SJSA1 (cell line): Measurements from ENCODE around the gene RBM19. TPM values are rescaled to one million over a fixed set of nuclear protein-coding genes. Genes with fewer than 3 reads are reported as not detected.
"Not testable (repeated sequence)": the region's sequence is repeated elsewhere in the genome, so short reads cannot be mapped to it uniquely, and the experiment has no call there.

Experiments
- DNase-seq, 2 experiments: peaks; one replicate each; pipeline ENCODE4 v3.0.0-alpha.2; 2015 to 2020; ENCODE audit warnings: low spot score in 2 of 2, low read depth in 1 of 2
- H3K27ac ChIP-seq: fragments of 250-450 bp; sonication (Bioruptor Pico); 2 replicates; pipeline ENCODE4 v1.5.1; 2020; ENCODE audit warnings: mild to moderate bottlenecking, moderate library complexity
- H3K27me3 ChIP-seq: fragments of 250-450 bp; sonication (Bioruptor Pico); replicated peaks from 2 replicates; pipeline ENCODE4 v1.5.1; 2020; ENCODE audit warnings: mild to moderate bottlenecking, moderate library complexity
- H3K36me3 ChIP-seq: fragments of 250-450 bp; sonication (Bioruptor Pico); 2 replicates; pipeline ENCODE4 v1.5.1; 2020; ENCODE audit warnings: mild to moderate bottlenecking
- H3K4me1 ChIP-seq: fragments of 250-450 bp; sonication (Bioruptor Pico); replicated peaks from 2 replicates; pipeline ENCODE4 v1.6.1; 2021; ENCODE audit warnings: mild to moderate bottlenecking
- H3K4me3 ChIP-seq: fragments of 250-450 bp; sonication (Bioruptor Pico); 2 replicates; pipeline ENCODE4 v1.5.1; 2020; ENCODE audit warnings: mild to moderate bottlenecking
- H3K9me3 ChIP-seq: fragments of 250-450 bp; sonication (Bioruptor Pico); replicated peaks from 2 replicates; pipeline ENCODE4 v1.5.1; 2020; ENCODE audit warnings: mild to moderate bottlenecking
- total RNA-seq: library from RNA; depleted of rRNA; stranded (reverse); fragments of >200 nt; shearing (Covaris generic); gene quantifications from 2 replicates; pipeline ENCODE4 v1.2.3, GENCODE V29; 2014

Gene RBM19
- total RNA-seq, 1 experiment from 2014 or later = 433 TPM

DNA sequence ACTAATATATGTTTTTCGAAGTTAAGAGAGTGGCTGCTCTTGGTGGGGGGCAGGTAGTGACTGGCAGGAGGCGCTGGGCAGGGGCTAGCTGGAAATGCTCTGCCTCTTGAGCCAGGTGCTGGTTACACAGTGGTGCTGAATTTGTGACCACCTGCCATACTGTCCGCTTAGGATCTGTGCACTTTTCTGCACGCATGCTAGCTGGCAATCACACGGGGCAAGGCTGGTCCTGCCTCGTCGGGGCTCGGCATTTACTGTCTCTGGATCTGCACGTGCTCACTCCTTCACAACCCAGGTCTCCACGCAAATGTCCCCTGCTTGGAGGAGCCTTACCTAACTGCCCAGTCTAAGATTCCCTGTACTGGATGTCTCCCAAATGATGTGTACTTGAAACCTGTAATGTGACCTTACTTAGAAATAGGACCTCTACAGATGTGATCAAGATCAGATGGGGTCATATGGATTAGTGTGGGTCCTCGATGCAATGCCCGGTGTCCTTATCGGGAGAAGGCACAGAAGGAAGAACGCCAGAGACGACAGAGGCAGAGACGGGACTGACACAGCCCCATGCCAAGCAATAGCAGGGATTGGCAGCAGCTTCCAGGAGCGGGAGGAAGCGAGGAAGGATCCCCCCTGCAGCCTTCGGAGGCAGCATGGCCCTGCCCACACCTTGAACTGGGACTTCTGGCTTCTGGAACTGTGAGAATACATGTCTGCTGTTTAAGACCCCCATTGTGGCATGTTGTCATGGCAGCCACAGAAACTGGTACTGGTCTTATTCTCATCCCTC, 59.5 kb downstream of the RBM19 start:
- Histone ChIP-seq H3K9me3 (no peaks in the 10 kb centered on the region; the same call in 1 of the 2 replicates), H3K27me3 (no peaks in the 10 kb centered on the region), H3K4me3 (no peak overlapping the region), H3K4me1 (peaks cover 23% of the 10 kb centered on the region), H3K27ac (no peak overlapping the region), H3K36me3 (peaks cover 89% of the 10 kb centered on the region)
- peak; percentile 62 to 92 for DNase-seq

DNA sequence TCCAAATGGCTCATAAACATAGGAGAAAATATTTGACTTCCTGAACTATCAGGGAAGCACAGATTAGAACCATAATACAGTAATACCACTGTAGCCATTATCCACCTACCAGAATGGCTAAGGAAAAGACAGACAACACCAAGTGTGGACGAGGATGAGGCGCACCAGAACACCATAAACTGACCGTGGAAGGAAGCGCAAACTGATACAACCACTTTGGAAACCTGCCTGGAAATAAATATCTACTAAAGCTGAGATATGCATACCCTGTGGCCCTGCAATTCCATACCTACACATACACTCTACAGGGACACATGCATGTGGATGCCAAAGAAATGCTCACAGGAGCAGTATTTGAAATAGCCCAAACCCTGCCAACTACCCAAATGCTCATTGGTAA, 60.3 kb downstream of the RBM19 start:
- DNase-seq = peak; percentile 64 to 82
- Histone ChIP-seq H3K9me3 (no peaks in the 10 kb centered on the region; the same call in 1 of the 2 replicates), H3K27me3 (no peaks in the 10 kb centered on the region), H3K27ac (no peak overlapping the region), H3K4me1 (peaks cover 23% of the 10 kb centered on the region), H3K4me3 (no peak overlapping the region), H3K36me3 (peaks cover 89% of the 10 kb centered on the region)

DNA sequence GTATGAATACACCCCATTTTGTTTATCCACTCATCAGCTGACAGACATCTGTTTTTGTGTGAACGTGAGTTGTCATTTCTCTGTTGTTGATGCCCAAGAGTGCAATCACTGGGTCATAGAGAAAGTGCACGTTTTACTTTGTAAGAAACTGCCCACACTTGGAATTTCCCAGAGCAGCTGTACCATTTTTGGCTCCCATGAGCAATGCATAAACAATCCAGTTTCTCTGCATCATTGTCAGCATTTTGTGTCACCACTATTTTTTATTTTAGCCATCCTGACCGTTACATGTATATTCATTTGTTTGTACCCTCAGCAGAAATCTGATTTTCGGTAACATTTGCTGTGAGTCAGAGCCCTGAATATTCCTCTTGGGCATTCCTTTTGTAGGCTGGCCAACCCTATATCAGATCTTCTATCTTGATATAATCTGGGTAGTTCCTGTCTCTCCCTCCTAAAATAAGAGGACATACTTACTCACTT, 62.7 kb downstream of the RBM19 start:
- Histone ChIP-seq H3K27me3 (no peaks in the 10 kb centered on the region), H3K4me1 (peaks cover 23% of the 10 kb centered on the region), H3K4me3 (no peak overlapping the region), H3K27ac (peak overlapping the region; percentile 83), H3K36me3 (peaks cover 81% of the 10 kb centered on the region), H3K9me3 (no peaks in the 10 kb centered on the region; the same call in 1 of the 2 replicates)
- peak; percentile 100 for DNase-seq

DNA sequence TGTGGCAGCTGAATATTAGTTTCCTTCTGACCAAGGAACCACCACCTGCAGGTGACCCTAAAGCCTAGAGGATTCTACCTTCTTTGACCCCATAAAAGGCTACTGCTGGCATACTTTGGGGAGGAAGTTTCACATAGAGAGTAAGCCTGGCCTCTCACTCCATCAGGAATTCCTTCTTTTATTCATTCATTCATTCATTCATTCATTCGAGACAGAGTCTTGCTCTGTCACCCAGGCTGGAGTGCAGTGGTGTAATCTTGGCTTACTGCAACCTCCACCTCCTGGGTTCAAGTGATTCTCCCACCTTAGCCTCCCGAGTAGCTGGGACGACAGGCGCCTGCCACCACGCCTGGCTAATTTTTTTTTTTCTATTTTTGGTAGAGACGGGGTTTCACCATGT, 64.8 kb downstream of the RBM19 start:
- H3K4me1 ChIP-seq = peaks cover 23% of the 10 kb centered on the region
- peaks cover 84% of the 10 kb centered on the region for H3K36me3 ChIP-seq
- not testable (repeated sequence) for H3K27ac ChIP-seq

DNA sequence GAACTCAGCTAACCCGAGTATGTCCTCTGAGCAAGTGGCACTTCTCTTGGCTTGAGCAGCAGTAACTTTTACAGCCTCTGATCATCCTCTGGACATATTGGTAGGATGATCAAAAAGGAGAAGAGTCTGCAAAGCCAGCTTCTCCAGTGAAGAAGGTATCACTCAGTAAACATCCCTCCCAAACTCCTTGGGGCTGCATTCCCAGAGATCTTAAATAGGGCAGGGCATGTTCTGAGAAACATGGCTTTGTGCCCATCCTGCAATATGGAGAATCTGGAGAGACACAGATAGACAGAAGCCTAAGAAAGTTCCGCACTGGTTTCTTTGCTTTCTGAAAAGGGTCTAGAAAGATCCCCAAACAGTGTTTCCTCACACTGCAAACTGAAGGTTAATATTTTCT, 65.4 kb downstream of the RBM19 start:
- no peaks in the 10 kb centered on the region; the same call in 1 of the 2 replicates for H3K9me3 ChIP-seq
- H3K4me1 ChIP-seq = peaks cover 23% of the 10 kb centered on the region
- H3K4me3 ChIP-seq = no peak overlapping the region
- DNase-seq = peak in 1 of 2 experiments; percentile 77
- no peak overlapping the region for H3K27ac ChIP-seq
- no peaks in the 10 kb centered on the region for H3K27me3 ChIP-seq
- peaks cover 83% of the 10 kb centered on the region for H3K36me3 ChIP-seq

More for the DNA sequence above, 64.8 kb downstream of the RBM19 start:
- DNase-seq = peak; percentile 64 to 75
- not testable (repeated sequence) for H3K27me3 ChIP-seq, H3K9me3 ChIP-seq, H3K4me3 ChIP-seq

DNA sequence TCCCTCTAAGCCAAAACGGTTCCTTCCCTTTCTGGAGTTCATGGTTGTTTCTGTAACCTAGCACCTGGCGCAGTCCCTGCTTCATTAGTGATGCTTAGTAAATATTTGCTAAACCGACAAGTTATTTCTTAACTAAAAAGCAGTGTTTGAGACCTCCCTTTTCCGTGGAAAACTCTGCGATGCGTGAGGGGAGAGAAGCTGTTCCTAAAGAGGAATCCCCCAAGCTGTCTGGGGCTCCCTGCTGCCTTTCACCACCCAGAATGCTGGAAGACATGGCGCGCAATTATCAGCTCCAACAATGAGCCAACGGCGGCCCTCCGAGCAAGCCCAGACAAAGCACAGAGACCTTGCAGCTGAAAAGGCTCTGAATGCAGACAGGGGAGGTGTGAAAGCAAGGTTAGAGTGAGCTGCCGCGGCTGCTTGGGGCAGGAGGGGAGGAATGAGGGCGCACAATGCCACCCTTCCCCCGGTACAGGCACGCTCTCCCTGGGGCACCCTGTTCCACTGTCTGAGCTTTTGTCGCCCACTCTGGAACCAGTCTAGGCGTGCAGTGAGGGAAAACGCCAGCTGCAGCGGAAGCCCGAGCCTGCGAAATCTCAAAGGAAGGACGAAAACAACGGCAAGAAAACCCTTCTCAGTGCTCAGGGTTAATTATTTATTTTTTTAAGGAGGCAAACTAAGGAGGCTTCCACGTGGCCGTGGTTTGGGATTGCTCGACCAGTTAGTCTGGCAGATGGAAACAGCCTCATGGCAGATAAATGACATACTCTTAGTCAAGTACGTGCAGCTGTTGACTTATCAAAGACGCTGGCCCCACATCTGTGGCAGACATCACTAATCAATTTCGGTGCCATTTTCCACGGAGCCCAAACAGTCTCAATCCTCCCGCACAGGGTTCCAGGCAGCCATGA, 66.3 kb downstream of the RBM19 start:
- Histone ChIP-seq H3K9me3 (no peaks in the 10 kb centered on the region; the same call in 1 of the 2 replicates), H3K4me1 (peaks cover 23% of the 10 kb centered on the region), H3K4me3 (no peak overlapping the region), H3K27me3 (no peaks in the 10 kb centered on the region), H3K27ac (no peak overlapping the region), H3K36me3 (peaks cover 81% of the 10 kb centered on the region)
- peak; percentile 69 to 93 for DNase-seq

DNA sequence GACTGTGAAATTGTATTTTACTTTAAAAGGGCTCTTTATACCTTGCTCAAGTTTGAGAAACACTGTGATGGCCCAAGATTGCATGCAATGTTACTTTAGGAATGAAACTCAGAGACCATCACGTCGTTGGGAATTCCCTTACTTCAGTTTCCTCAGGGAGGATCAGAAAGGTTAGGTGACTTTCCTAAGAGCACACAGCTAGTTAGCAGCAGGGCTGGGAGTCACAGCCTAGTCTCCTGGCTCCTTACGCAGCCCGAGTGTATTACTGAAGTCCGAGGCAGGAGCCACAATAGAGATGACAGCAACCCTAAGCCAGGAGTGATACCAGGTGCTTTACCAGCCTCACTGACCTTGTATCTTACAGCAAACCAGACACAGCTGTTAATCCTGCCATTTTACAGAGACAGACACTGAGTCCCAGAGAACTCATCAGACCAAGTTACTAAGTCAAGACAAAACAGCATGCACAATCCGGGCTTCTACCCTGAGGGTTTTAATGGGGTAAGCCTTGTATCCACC, 67.0 kb downstream of the RBM19 start:
- Histone ChIP-seq H3K27me3 (no peaks in the 10 kb centered on the region), H3K4me3 (no peak overlapping the region), H3K4me1 (peaks cover 17% of the 10 kb centered on the region), H3K36me3 (peaks cover 79% of the 10 kb centered on the region), H3K27ac (no peak overlapping the region), H3K9me3 (no peaks in the 10 kb centered on the region; the same call in 1 of the 2 replicates)
- peak in 1 of 2 experiments; percentile 85 for DNase-seq

DNA sequence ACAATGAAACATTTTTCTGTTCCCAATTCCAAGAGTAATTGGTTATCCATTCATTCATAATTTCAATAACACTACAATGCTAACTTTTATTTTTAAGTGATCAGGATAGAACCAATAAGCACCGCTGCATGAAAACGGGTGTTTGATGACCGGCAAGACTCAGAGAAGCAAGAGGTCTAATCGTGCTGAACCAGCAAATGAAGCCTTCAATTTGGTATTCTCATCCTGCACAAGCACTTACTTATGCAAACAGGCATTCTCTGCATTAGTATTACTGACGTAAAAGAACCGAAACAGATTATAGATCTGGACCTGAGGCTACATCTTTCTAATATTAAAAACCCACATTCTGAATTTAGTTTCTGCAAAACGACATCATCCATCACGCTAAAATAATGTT, 67.7 kb downstream of the RBM19 start:
- H3K9me3 ChIP-seq = no peaks in the 10 kb centered on the region; the same call in 1 of the 2 replicates
- H3K4me3 ChIP-seq = no peak overlapping the region
- DNase-seq = peak; percentile 59 to 81
- peaks cover 83% of the 10 kb centered on the region for H3K36me3 ChIP-seq
- peaks cover 10% of the 10 kb centered on the region for H3K4me1 ChIP-seq
- no peak overlapping the region for H3K27ac ChIP-seq
- no peaks in the 10 kb centered on the region for H3K27me3 ChIP-seq

DNA sequence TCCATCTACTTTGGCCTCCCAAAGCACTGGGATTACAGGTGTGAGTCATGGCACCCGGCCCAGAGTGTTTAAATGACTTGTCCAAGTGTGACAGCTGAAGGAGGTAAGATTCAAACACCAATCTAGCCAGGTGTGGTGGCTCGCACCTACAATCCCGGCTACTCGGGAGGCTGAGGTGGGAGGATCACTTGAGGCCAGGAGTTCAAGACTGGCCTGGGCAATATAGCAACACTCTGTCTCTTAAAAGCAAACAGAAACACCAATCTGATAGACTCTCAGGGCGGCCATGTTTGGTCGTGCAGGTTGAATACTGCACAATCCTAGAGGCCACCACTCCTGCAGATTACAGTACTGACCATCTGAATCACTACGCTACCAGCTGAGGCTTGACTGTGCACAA, 68.7 kb downstream of the RBM19 start:
- no peaks in the 10 kb centered on the region for H3K27me3 ChIP-seq
- H3K4me1 ChIP-seq = peaks cover 2% of the 10 kb centered on the region
- no peak overlapping the region for H3K27ac ChIP-seq
- H3K36me3 ChIP-seq = peaks cover 84% of the 10 kb centered on the region
- DNase-seq = peak; percentile 60 to 90
- H3K4me3 ChIP-seq = no peak overlapping the region
- H3K9me3 ChIP-seq = no peaks in the 10 kb centered on the region; the same call in 1 of the 2 replicates

DNA sequence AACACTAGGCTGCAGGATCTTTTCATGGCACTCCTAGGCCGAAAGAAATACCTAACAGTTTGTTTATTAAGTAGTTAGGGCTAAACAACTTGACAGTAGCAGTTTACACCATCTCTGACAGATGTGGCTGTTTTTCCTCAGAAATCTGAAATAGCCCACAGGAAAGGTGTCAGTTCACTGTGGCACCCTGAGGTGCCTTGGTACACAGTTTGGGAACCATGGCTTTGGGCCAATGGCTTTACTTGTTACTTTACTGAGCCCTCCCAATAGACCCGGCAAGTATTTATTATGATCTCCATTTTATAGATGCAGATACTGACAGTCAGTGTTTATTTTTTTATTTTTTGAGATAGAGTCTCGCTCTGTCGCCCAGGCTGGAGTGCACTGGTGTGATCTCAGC, 69.3 kb downstream of the RBM19 start:
- no peak overlapping the region for H3K4me3 ChIP-seq
- H3K36me3 ChIP-seq = peaks cover 84% of the 10 kb centered on the region
- H3K4me1 ChIP-seq = peaks cover 7% of the 10 kb centered on the region
- no peaks in the 10 kb centered on the region for H3K27me3 ChIP-seq
- H3K9me3 ChIP-seq = no peaks in the 10 kb centered on the region; the same call in 1 of the 2 replicates
- no peak overlapping the region for H3K27ac ChIP-seq
- DNase-seq = peak; percentile 62 to 84

DNA sequence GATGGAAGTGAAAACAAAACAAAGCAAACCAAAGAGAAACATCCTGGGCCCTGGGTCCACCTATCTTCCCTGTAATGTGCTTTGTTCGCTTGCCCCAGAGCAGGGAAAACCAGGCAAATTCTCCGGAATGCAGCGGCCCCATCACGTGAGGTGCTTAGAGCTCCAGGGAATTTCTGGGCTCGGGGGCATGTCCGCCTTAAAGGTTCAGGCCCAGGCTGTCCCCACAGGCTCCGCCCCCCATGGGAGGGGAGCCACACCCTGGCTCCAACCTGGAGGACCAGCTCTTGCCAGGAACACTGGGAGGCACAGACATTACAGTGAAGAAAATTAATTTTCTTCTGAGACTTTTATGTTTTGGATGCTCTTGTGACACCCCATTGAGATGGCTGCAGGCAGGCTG, 69.9 kb downstream of the RBM19 start:
- Histone ChIP-seq H3K4me1 (peaks cover 14% of the 10 kb centered on the region), H3K9me3 (no peaks in the 10 kb centered on the region; the same call in 1 of the 2 replicates), H3K4me3 (no peak overlapping the region), H3K36me3 (peaks cover 84% of the 10 kb centered on the region), H3K27me3 (no peaks in the 10 kb centered on the region), H3K27ac (no peak overlapping the region)
- peak in 1 of 2 experiments; percentile 94 for DNase-seq

DNA sequence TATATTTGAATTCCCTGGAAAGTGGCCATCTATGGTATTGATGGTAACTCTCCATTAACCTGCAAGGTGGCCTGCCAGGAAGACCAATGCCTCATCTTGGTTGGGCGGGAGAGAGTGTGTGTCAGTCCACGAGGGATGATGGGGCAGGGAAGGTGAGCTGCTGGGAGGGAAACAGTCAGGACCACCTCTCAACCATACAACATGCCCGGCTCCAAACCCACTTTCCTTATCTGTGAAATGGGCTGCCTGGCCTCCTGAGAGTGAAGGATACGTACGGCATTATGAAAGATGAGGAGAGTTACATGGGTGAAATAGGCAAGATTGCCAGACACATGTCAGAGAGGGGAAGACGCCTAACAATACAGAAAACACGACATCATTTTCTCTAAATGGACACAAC, 70.9 kb downstream of the RBM19 start:
- peak; percentile 66 to 92 for DNase-seq
- H3K4me1 ChIP-seq = peaks cover 24% of the 10 kb centered on the region
- no peaks in the 10 kb centered on the region; the same call in 1 of the 2 replicates for H3K9me3 ChIP-seq
- H3K36me3 ChIP-seq = peaks cover 84% of the 10 kb centered on the region
- no peak overlapping the region for H3K4me3 ChIP-seq
- H3K27ac ChIP-seq = no peak overlapping the region
- H3K27me3 ChIP-seq = no peaks in the 10 kb centered on the region

DNA sequence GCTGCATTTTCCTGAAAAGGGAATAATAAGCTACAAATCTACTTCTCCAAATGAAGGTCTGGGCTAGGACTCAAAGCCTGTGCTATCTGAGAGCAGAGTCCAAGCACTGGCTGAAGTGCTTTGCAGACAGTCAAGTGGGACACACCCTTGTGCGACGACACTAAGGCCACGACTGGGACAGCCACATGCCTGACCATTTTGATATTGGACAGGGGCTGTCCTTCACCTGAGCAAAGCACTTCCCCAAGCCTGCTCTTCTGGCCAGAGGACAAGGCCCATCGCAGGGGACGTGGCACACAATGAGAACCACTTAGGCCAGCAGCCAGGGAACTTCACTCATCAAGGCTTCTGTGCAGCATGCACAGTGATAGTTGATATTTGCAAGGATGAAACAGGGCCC, 71.4 kb downstream of the RBM19 start:
- H3K4me1 ChIP-seq = peaks cover 29% of the 10 kb centered on the region
- H3K27ac ChIP-seq = no peak overlapping the region
- H3K27me3 ChIP-seq = no peaks in the 10 kb centered on the region
- H3K9me3 ChIP-seq = no peaks in the 10 kb centered on the region; the same call in 1 of the 2 replicates
- peak in 1 of 2 experiments; percentile 91 for DNase-seq
- no peak overlapping the region for H3K4me3 ChIP-seq
- peaks cover 84% of the 10 kb centered on the region for H3K36me3 ChIP-seq
